Vagina (tissue), 2 donors: ENCODE measurements around the gene CRY2. TPM values are rescaled to one million over a fixed set of nuclear protein-coding genes. Genes with fewer than 3 reads are reported as not detected.
A peak's percentile ranks its signal among the peaks of the same experiment; 100 is the strongest.

Experiments
- DNase-seq, 2 donors: peaks; one replicate each; pipeline ENCODE4 v3.0.0-alpha.2; 2017; ENCODE audit errors: extremely low spot score in 2 of 2
- H3K27ac ChIP-seq: fragments of 200-600 bp; sonication (generic); one replicate; pipeline ENCODE4 v1.5.1; 2019
- H3K27me3 ChIP-seq: fragments of 200-600 bp; sonication (generic); one replicate; pipeline ENCODE4 v1.5.1; 2019
- H3K36me3 ChIP-seq, 2 donors: fragments of 200-600 bp; sonication (generic); one replicate each; pipeline ENCODE4 v1.5.1; 2017 to 2019
- H3K4me1 ChIP-seq: fragments of 200-600 bp; sonication (generic); one replicate; pipeline ENCODE4 v1.5.1; 2019
- H3K4me3 ChIP-seq, 2 donors: fragments of 200-600 bp; sonication (generic); 1 replicate in 1 of 2; 2 replicates in 1 of 2; pipeline ENCODE4 v1.5.1; 2016 to 2019
- H3K9me3 ChIP-seq: fragments of 200-600 bp; sonication (generic); one replicate; pipeline ENCODE4 v1.5.1; 2019
- POLR2A ChIP-seq, 2 donors: fragments of 450-650 bp; IDR thresholded peaks; one replicate each; pipeline ENCODE4 v1.6.1; 2017; ENCODE audit warnings: antibody characterized with exemption in 2 of 2, mild to moderate bottlenecking in 2 of 2, moderate library complexity in 2 of 2
- POLR2AphosphoS5 ChIP-seq, 2 donors: sonication (generic); formaldehyde crosslinking; IDR thresholded peaks; one replicate each; pipeline ENCODE4 v1.9.0; 2017; ENCODE audit warnings: antibody characterized with exemption in 2 of 2, mild to moderate bottlenecking in 2 of 2, low read depth in 1 of 2; ENCODE audit not compliant: insufficient read depth in 1 of 2
- intact Hi-C: fragments of 100-400 bp; cut with DNase I; formaldehyde crosslinking; loops from one replicate; pipeline ENCODE4 v1.15.1; 2023
- total RNA-seq: library from RNA; depleted of rRNA; stranded (reverse); fragments of >200 nt; gene quantifications from one replicate; pipeline ENCODE4 v1.2.3, GENCODE V29; 2016
- TF ChIP-seq, protein P1 (sequence below), 3 experiments: fragments of 450-650 bp in 2 of 3; fragments of 200-600 bp in 1 of 3; sonication (generic) in 1 of 3; IDR thresholded peaks; one replicate each; pipeline ENCODE4 v1.5.1; 2017 to 2019; ENCODE audit warnings: antibody characterized with exemption in 3 of 3, mild to moderate bottlenecking in 2 of 3, moderate library complexity in 2 of 3

The CRY2 gene
- total RNA-seq, 1 donor from 2014 or later: 54.3 TPM

DNA sequence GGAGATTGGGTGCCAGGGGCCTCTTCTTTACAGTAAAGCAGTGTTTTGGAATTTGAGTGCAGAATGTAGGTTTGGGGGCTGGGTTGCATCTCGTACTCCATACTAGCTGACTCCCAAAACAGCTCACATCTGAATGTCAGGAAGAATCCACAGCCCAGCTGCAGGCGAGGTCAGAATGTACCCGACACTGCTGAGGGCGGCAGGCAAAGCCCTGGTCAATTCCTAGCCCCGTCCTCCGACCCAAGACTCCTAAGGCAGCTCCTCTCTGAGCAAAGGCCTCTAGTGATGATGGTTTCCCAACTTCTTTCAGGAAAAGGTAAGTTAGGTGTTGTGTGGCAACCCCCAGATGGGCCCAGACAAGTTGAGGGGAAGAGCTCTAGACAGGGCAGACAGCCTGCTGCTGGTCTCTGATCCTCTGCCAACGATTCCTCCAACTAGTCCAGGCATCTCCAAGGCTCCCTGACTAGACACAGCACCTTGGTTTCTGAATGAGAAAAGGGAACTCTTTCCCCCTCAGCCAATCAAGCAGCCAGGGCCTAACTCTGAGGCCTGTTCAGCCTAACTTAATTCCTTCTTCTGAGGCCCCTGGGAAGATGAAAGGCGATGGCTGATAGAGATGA lies 83.8 kb downstream of the CRY2 start:
- Histone ChIP-seq H3K4me1 (peaks cover 32% of the 10 kb centered on the region), H3K9me3 (no peaks in the 10 kb centered on the region), H3K4me3 (peak overlapping the region in 1 of 2 donors; percentile 5), H3K27ac (no peak overlapping the region), H3K36me3 (peaks cover 0 to 30% of the 10 kb centered on the region in 2 donors), H3K27me3 (no peaks in the 10 kb centered on the region)
- TF ChIP-seq, protein P1, sequence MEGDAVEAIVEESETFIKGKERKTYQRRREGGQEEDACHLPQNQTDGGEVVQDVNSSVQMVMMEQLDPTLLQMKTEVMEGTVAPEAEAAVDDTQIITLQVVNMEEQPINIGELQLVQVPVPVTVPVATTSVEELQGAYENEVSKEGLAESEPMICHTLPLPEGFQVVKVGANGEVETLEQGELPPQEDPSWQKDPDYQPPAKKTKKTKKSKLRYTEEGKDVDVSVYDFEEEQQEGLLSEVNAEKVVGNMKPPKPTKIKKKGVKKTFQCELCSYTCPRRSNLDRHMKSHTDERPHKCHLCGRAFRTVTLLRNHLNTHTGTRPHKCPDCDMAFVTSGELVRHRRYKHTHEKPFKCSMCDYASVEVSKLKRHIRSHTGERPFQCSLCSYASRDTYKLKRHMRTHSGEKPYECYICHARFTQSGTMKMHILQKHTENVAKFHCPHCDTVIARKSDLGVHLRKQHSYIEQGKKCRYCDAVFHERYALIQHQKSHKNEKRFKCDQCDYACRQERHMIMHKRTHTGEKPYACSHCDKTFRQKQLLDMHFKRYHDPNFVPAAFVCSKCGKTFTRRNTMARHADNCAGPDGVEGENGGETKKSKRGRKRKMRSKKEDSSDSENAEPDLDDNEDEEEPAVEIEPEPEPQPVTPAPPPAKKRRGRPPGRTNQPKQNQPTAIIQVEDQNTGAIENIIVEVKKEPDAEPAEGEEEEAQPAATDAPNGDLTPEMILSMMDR (IDR thresholded peaks at IDR 0.05): no peak
- TF ChIP-seq POLR2A (IDR thresholded peaks at IDR 0.05) (no peak), POLR2AphosphoS5 (IDR thresholded peaks at IDR 0.05; ENCODE audit: insufficient read depth in 1 of 2, low read depth in 1 of 2) (no peak)
- intact Hi-C loops: no loop called here
- DNase-seq: peak; percentile 85 to 93

DNA sequence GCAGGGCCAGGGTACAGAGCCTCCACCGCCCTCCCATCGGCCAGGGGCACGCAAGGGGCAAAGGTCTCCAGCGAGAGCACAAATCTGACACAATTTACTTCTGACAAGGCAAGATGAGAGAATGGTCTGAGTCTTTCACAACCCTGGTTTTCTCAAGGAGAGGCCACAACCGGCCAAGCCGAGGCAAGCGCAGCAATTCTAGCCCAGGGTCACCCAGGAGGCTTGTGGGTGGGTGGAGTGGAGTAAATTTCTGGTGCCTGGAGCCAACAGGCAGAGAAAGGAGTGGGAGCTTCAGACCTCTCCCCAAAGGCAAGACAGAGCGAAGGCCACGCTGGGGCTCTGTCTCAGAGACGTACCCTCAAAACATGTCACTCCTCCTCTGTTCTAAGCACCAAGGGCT lies 84.5 kb downstream of the CRY2 start:
- Histone ChIP-seq H3K9me3 (no peaks in the 10 kb centered on the region), H3K27me3 (no peaks in the 10 kb centered on the region), H3K4me3 (peak overlapping the region in 1 of 2 donors; percentile 11), H3K4me1 (peaks cover 32% of the 10 kb centered on the region), H3K27ac (peak overlapping the region; percentile 45), H3K36me3 (peaks cover 0 to 32% of the 10 kb centered on the region in 2 donors)
- DNase-seq: no peak
- TF ChIP-seq POLR2A (IDR thresholded peaks at IDR 0.05) (no peak), POLR2AphosphoS5 (IDR thresholded peaks at IDR 0.05; ENCODE audit: insufficient read depth in 1 of 2, low read depth in 1 of 2) (no peak)
- TF ChIP-seq, protein P1 (IDR thresholded peaks at IDR 0.05): no peak
- intact Hi-C loops: no loop called here

DNA sequence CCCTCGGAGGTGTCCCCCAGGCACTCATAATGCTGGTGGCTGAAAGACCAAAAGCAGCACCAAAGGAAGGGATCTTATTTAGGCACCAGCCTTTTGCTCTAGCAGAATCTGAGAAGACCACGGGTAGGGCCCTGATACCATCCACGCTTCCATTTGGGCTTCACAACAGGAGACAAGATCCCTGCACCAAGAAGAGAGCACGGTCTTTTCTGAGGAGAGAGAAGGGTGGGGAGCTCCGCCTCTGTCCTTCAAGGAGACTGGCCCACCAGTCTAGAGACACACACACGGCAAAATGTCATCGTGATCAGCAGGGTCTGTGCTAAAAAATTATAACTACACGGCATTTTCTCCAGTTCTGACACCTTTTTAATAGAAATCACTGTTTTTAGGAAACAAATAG lies 84.9 kb downstream of the CRY2 start:
- Histone ChIP-seq H3K27ac (peak overlapping the region; percentile 45), H3K9me3 (no peaks in the 10 kb centered on the region), H3K4me1 (peaks cover 32% of the 10 kb centered on the region), H3K4me3 (peak overlapping the region in 1 of 2 donors; percentile 11), H3K36me3 (peaks cover 0 to 33% of the 10 kb centered on the region in 2 donors), H3K27me3 (no peaks in the 10 kb centered on the region)
- no peak for TF ChIP-seq POLR2A (IDR thresholded peaks at IDR 0.05)
- TF ChIP-seq, protein P1 (IDR thresholded peaks at IDR 0.05): no peak
- TF ChIP-seq POLR2AphosphoS5 (IDR thresholded peaks at IDR 0.05; ENCODE audit: insufficient read depth in 1 of 2, low read depth in 1 of 2): no peak
- peak in 1 of 2 donors; percentile 86 for DNase-seq
- intact Hi-C loops: no loop called here

Other genes with a start within 250 kb of the CRY2 start
- 2.0 TPM for gene CHST1, start 181.9 kb upstream of the CRY2 start, total RNA-seq
- gene SLC35C1, start 42.3 kb upstream of the CRY2 start, total RNA-seq: 16.7 TPM
- 7.1 TPM for gene MAPK8IP1, start 38.2 kb downstream of the CRY2 start, total RNA-seq
- not detected for gene FREY1, start 59.8 kb downstream of the CRY2 start, total RNA-seq
- 35.8 TPM for gene PEX16, start 70.4 kb downstream of the CRY2 start, total RNA-seq
- 6.6 TPM for gene LARGE2, start 75.2 kb downstream of the CRY2 start, total RNA-seq